ENCODE measurements around the gene RIN1.

The RIN1 gene

GRCh38 chr11:66331542-66332370 is 4.5 kb downstream of the RIN1 start:
- no peak for TF ChIP-seq CTCF (IDR thresholded peaks at IDR 0.05; ENCODE audit: insufficient read depth, low read depth, low read length, missing control alignments)
- no peak for DNase-seq (ENCODE audit: low read depth)

GRCh38 chr11:66330931-66331330 is 5.3 kb downstream of the RIN1 start:
- H3K4me3 ChIP-seq (ENCODE audit: low read depth, low read length): no peak overlapping the region
- TF ChIP-seq CTCF (IDR thresholded peaks at IDR 0.05; ENCODE audit: insufficient read depth, low read depth, low read length, missing control alignments): no peak

More at GRCh38 chr11:66331542-66332370, 4.5 kb downstream of the RIN1 start:
- H3K4me3 ChIP-seq (ENCODE audit: low read depth, low read length): no peak overlapping the region

GRCh38 chr11:66329165-66329673 is 7.0 kb downstream of the RIN1 start:
- DNase-seq (ENCODE audit: low read depth): no peak
- no peak for TF ChIP-seq CTCF (IDR thresholded peaks at IDR 0.05; ENCODE audit: insufficient read depth, low read depth, low read length, missing control alignments)

More at GRCh38 chr11:66330931-66331330, 5.3 kb downstream of the RIN1 start:
- DNase-seq (ENCODE audit: low read depth): no peak

GRCh38 chr11:66328302-66329144 is 7.7 kb downstream of the RIN1 start:
- TF ChIP-seq CTCF (IDR thresholded peaks at IDR 0.05; ENCODE audit: insufficient read depth, low read depth, low read length, missing control alignments): peak; percentile 91
- no peak overlapping the region for H3K4me3 ChIP-seq (ENCODE audit: low read depth, low read length)
- peak; percentile 85 for DNase-seq (ENCODE audit: low read depth)

More at GRCh38 chr11:66329165-66329673, 7.0 kb downstream of the RIN1 start:
- no peak overlapping the region for H3K4me3 ChIP-seq (ENCODE audit: low read depth, low read length)

- no peak for TF ChIP-seq CTCF (IDR thresholded peaks at IDR 0.05; ENCODE audit: insufficient read depth, low read depth, low read length, missing control alignments)
- H3K4me3 ChIP-seq (ENCODE audit: low read depth, low read length): no peak overlapping the region
- no peak for DNase-seq (ENCODE audit: low read depth)
These were observed 8.3 kb downstream of the RIN1 start for GRCh38 chr11:66328031-66328301.

- DNase-seq (ENCODE audit: low read depth): no peak
- no peak for TF ChIP-seq CTCF (IDR thresholded peaks at IDR 0.05; ENCODE audit: insufficient read depth, low read depth, low read length, missing control alignments)
- H3K4me3 ChIP-seq (ENCODE audit: low read depth, low read length): no peak overlapping the region
These were observed 8.8 kb downstream of the RIN1 start for GRCh38 chr11:66327171-66328030.
